Karpas-422 (cell line): ENCODE measurements around the gene MOV10L1. TPM values are rescaled to one million over a fixed set of nuclear protein-coding genes. Genes with fewer than 3 reads are reported as not detected.

ENCODE experiments used
- DNase-seq: peaks from one replicate; pipeline ENCODE4 v3.0.0-alpha.2; 2015
- H2AFZ ChIP-seq: fragments of 200-600 bp; sonication (generic); 2 replicates; pipeline ENCODE4 v1.6.1; 2014; ENCODE audit warnings: antibody characterized with exemption, low read length, mixed read lengths
- H3K27ac ChIP-seq: fragments of 200-600 bp; sonication (generic); 2 replicates; pipeline ENCODE4 v1.5.1; 2014; ENCODE audit warnings: mild to moderate bottlenecking, low read length, moderate library complexity
- H3K27me3 ChIP-seq: fragments of 200-600 bp; sonication (generic); 2 replicates; pipeline ENCODE4 v1.6.1; 2014; ENCODE audit warnings: low read length, mixed read lengths
- H3K36me3 ChIP-seq: fragments of 200-600 bp; sonication (generic); 2 replicates; pipeline ENCODE4 v1.6.1; 2014; ENCODE audit warnings: low read length, mixed read lengths; ENCODE audit not compliant: insufficient read depth
- H3K4me1 ChIP-seq: fragments of 200-600 bp; sonication (generic); 2 replicates; pipeline ENCODE4 v1.6.1; 2014; ENCODE audit warnings: mild to moderate bottlenecking, low read length, mixed read lengths
- H3K4me2 ChIP-seq: fragments of 200-600 bp; sonication (generic); 2 replicates; pipeline ENCODE4 v1.6.1; 2014; ENCODE audit warnings: low read length, low read depth, mild to moderate bottlenecking; ENCODE audit not compliant: poor library complexity, severe bottlenecking
- H3K4me3 ChIP-seq: fragments of 200-600 bp; sonication (generic); 2 replicates; pipeline ENCODE4 v1.5.1; 2014; ENCODE audit warnings: mild to moderate bottlenecking, antibody characterized with exemption, low read length, mixed read lengths
- H3K79me2 ChIP-seq: fragments of 200-600 bp; sonication (generic); 2 replicates; pipeline ENCODE4 v1.6.1; 2014; ENCODE audit warnings: mild to moderate bottlenecking, low read length, mixed read lengths
- H3K9ac ChIP-seq: fragments of 200-600 bp; sonication (generic); 2 replicates; pipeline ENCODE4 v1.6.0; 2014; ENCODE audit warnings: low read length
- H3K9me2 ChIP-seq: fragments of 200-600 bp; sonication (generic), shearing (Covaris generic); replicated peaks from 2 replicates; pipeline ENCODE4 v1.6.0; 2014; ENCODE audit warnings: mild to moderate bottlenecking, low read length, moderate library complexity; ENCODE audit not compliant: insufficient read depth
- H3K9me3 ChIP-seq: fragments of 300-700, 200-600 bp; sonication (generic); 2 replicates; pipeline ENCODE4 v1.6.1; 2014; ENCODE audit warnings: low read length, mixed read lengths
- H4K20me1 ChIP-seq: fragments of 200-600 bp; sonication (generic); 2 replicates; pipeline ENCODE4 v1.6.1; 2014; ENCODE audit warnings: mild to moderate bottlenecking, antibody characterized with exemption, low read length, low read depth; ENCODE audit not compliant: insufficient read depth
- total RNA-seq: library from RNA; depleted of rRNA; stranded (reverse); fragments of >200 nt; shearing (Covaris generic); gene quantifications from 2 replicates; pipeline ENCODE4 v1.2.3, GENCODE V29; 2014; ENCODE audit warnings: low replicate concordance

The MOV10L1 gene
- total RNA-seq, 1 experiment from 2014 or later, result 2.9 TPM

DNA sequence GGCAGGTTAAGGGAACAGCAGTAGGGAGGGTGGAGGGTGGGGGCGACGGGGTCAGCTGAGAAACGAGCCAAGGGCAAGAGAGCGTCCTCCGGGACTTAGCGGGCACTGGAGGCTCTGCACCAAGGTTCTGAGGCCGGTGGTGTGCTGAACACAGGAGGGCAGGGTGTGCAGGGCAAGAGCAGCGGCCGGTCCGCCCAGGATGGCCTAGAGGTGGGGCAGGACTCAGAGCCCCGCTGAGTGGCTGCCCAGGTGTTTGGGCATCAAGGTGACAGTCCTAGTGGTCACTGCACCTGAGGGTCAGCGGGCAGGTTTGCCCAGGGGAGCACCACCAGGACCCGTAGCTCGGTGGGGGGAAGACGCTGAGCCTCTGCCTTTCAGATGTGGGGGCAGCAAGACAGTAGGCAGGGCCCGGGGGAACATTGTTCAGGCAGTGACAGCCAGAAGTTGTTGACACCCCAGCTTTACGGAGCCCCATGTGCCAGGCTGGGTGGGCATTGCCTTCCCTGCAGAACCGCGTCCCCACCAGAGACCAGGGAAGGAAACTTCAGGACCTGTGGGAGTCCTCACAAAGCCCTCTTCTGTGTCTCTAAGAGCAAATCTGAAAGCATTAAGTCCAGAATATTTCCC, 27.2 kb upstream of the MOV10L1 start:
- Histone ChIP-seq H4K20me1 (no peaks in the 10 kb centered on the region), H3K27ac (no peak overlapping the region), H3K9ac (no peak overlapping the region), H3K4me3 (no peak overlapping the region), H3K36me3 (no peaks in the 10 kb centered on the region), H2AFZ (no peak overlapping the region), H3K27me3 (no peaks in the 10 kb centered on the region), H3K79me2 (no peaks in the 10 kb centered on the region), H3K9me2 (no peaks in the 10 kb centered on the region), H3K9me3 (no peaks in the 10 kb centered on the region), H3K4me2 (no peak overlapping the region), H3K4me1 (peaks cover 14% of the 10 kb centered on the region)
- DNase-seq, result no peak

- Histone ChIP-seq H3K4me3 (no peak overlapping the region), H2AFZ (no peak overlapping the region), H3K9me3 (no peaks in the 10 kb centered on the region), H4K20me1 (no peaks in the 10 kb centered on the region), H3K27ac (no peak overlapping the region), H3K27me3 (no peaks in the 10 kb centered on the region), H3K79me2 (no peaks in the 10 kb centered on the region), H3K9me2 (no peaks in the 10 kb centered on the region), H3K4me2 (no peak overlapping the region), H3K36me3 (no peaks in the 10 kb centered on the region), H3K9ac (no peak overlapping the region), H3K4me1 (peaks cover 11% of the 10 kb centered on the region)
- DNase-seq, result no peak
Observed at GRCh38 chr22:50063589-50064393, 26.0 kb upstream of the MOV10L1 start.

GRCh38 chr22:50064453-50064852, 25.4 kb upstream of the MOV10L1 start:
- peaks cover 4% of the 10 kb centered on the region for H3K4me1 ChIP-seq
- H3K27me3 ChIP-seq, result no peaks in the 10 kb centered on the region
- no peak overlapping the region for H3K4me2 ChIP-seq
- H2AFZ ChIP-seq, result no peak overlapping the region
- no peak overlapping the region for H3K9ac ChIP-seq
- H3K9me3 ChIP-seq, result no peaks in the 10 kb centered on the region
- no peaks in the 10 kb centered on the region for H3K9me2 ChIP-seq
- no peak for DNase-seq
- H4K20me1 ChIP-seq, result no peaks in the 10 kb centered on the region
- no peaks in the 10 kb centered on the region for H3K36me3 ChIP-seq
- H3K4me3 ChIP-seq, result no peak overlapping the region
- no peaks in the 10 kb centered on the region for H3K79me2 ChIP-seq
- no peak overlapping the region for H3K27ac ChIP-seq

GRCh38 chr22:50067244-50067643, 22.6 kb upstream of the MOV10L1 start:
- Histone ChIP-seq H3K9ac (no peak overlapping the region), H3K4me2 (no peak overlapping the region), H3K36me3 (no peaks in the 10 kb centered on the region), H3K9me3 (no peaks in the 10 kb centered on the region), H3K4me1 (no peaks in the 10 kb centered on the region), H3K27ac (no peak overlapping the region), H3K4me3 (no peak overlapping the region), H3K9me2 (no peaks in the 10 kb centered on the region), H2AFZ (no peak overlapping the region), H4K20me1 (no peaks in the 10 kb centered on the region), H3K79me2 (no peaks in the 10 kb centered on the region), H3K27me3 (no peaks in the 10 kb centered on the region)
- no peak for DNase-seq

- H3K9me3 ChIP-seq, result no peaks in the 10 kb centered on the region
- H3K4me1 ChIP-seq, result no peaks in the 10 kb centered on the region
- no peak overlapping the region for H3K9ac ChIP-seq
- H2AFZ ChIP-seq, result no peak overlapping the region
- DNase-seq, result no peak
- no peak overlapping the region for H3K4me3 ChIP-seq
- H3K27ac ChIP-seq, result no peak overlapping the region
- no peaks in the 10 kb centered on the region for H3K9me2 ChIP-seq
- H3K79me2 ChIP-seq, result no peaks in the 10 kb centered on the region
- no peaks in the 10 kb centered on the region for H4K20me1 ChIP-seq
- no peak overlapping the region for H3K4me2 ChIP-seq
- no peaks in the 10 kb centered on the region for H3K27me3 ChIP-seq
- no peaks in the 10 kb centered on the region for H3K36me3 ChIP-seq
Observed at GRCh38 chr22:50068096-50068495, 21.7 kb upstream of the MOV10L1 start.

DNA sequence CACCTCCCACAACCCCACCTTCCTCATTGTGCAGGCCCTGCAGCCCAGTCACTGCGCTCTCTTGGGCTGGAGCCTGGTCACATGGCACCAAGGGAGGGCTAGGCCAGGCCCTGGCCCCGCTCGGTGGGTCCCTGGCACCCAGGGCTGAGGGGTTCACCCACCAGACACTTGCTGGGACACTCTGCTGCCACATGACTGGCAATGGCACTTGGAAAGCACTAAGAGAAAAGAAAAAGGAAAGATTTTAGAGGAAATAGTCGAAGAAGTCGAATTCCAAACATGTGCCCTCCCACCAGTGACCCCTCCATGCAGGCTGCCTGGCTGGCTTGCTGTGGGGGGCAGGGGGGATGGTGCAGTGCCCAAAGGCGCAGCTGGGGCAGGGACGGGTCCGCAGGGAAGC, 19.4 kb upstream of the MOV10L1 start:
- Histone ChIP-seq H3K79me2 (no peaks in the 10 kb centered on the region), H3K4me3 (no peak overlapping the region), H3K27me3 (no peaks in the 10 kb centered on the region), H3K4me1 (no peaks in the 10 kb centered on the region), H3K4me2 (no peak overlapping the region), H3K9me2 (no peaks in the 10 kb centered on the region), H3K9me3 (no peaks in the 10 kb centered on the region), H2AFZ (no peak overlapping the region), H4K20me1 (no peaks in the 10 kb centered on the region), H3K36me3 (no peaks in the 10 kb centered on the region), H3K27ac (no peak overlapping the region), H3K9ac (no peak overlapping the region)
- no peak for DNase-seq

DNA sequence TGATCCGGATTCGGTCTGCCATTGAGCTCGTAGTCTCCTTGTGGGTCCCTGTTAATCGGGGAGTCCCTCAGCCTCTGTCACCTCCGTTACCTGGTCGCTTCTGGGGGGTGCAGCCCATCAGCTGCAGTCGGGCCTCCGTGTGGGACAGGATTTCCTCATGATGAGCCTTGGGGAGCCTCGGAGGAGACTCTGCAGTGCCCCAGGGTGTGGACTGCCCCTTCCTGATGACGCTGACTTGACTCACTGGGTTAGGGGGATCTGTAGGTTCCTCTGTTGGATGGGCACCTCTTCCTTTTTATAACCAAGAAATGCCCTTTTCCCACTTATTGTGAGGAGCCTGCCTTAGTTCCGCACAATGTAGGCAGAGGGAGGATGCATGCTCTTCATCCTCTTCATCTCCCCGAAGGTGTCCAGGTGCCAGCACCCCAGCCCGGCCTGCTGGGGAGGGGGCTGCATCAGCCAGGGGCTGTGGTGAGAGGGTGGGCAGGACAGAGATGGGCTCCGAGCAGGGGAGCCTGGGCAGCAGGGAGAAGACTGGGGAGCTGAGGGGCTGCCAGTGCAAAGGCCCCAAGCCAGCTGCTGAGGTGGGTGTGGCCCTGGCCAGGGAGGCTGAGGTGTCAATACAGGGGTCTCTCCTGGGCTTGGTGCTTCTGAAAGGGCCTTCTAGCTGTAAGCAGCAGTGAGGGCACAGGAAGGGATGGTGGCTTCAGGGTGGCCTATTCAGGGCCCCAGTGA, 18.2 kb upstream of the MOV10L1 start:
- Histone ChIP-seq H3K36me3 (no peaks in the 10 kb centered on the region), H3K9me3 (no peaks in the 10 kb centered on the region), H4K20me1 (no peaks in the 10 kb centered on the region), H3K27me3 (no peaks in the 10 kb centered on the region), H3K79me2 (no peaks in the 10 kb centered on the region), H3K27ac (no peak overlapping the region), H3K9ac (no peak overlapping the region), H3K4me1 (peaks cover 2% of the 10 kb centered on the region), H2AFZ (no peak overlapping the region), H3K4me2 (no peak overlapping the region), H3K9me2 (no peaks in the 10 kb centered on the region), H3K4me3 (no peak overlapping the region)
- no peak for DNase-seq

- Histone ChIP-seq H3K9me3 (no peaks in the 10 kb centered on the region), H3K4me1 (peaks cover 7% of the 10 kb centered on the region), H3K4me3 (no peak overlapping the region), H3K36me3 (no peaks in the 10 kb centered on the region), H3K9ac (no peak overlapping the region), H3K79me2 (no peaks in the 10 kb centered on the region), H3K27ac (no peak overlapping the region), H3K4me2 (no peak overlapping the region), H4K20me1 (no peaks in the 10 kb centered on the region), H3K27me3 (no peaks in the 10 kb centered on the region), H3K9me2 (no peaks in the 10 kb centered on the region), H2AFZ (no peak overlapping the region)
- no peak for DNase-seq
Observed at GRCh38 chr22:50072167-50072555, 17.6 kb upstream of the MOV10L1 start.
